Measurements from ENCODE around the gene DHDH.
"Not testable (repeated sequence)": the region's sequence is repeated elsewhere in the genome, so short reads cannot be mapped to it uniquely, and the experiment has no call there.

- not testable (repeated sequence) for TF ChIP-seq CTCF (IDR thresholded peaks at IDR 0.05); POLR2A (IDR thresholded peaks at IDR 0.05; ENCODE audit: low read depth); EP300 (IDR thresholded peaks at IDR 0.05); POLR2AphosphoS5 (IDR thresholded peaks at IDR 0.05)
Observed at GRCh38 chr19:48903788-48904187, 29.7 kb upstream of the DHDH start.

Data from esophagus muscularis mucosa (tissue), 4 donors.